OCI-LY3 (cell line): ENCODE data around the gene EIF4G3.
"Not testable (repeated sequence)": the region's sequence is repeated elsewhere in the genome, so short reads cannot be mapped to it uniquely, and the experiment has no call there.

ENCODE experiments used
- CTCF ChIP-seq: fragments of 200-600, 300-600 bp; sonication (generic); IDR thresholded peaks from 2 replicates; pipeline ENCODE4 v1.5.1; 2014; ENCODE audit warnings: antibody characterized with exemption, low read length, low read depth
- EZH2phosphoT487 ChIP-seq: fragments of 200-600 bp; shearing (Covaris generic); IDR thresholded peaks from 2 replicates; pipeline ENCODE4 v1.6.1; 2018; ENCODE audit warnings: antibody characterized with exemption, mixed run types, low read depth

DNA sequence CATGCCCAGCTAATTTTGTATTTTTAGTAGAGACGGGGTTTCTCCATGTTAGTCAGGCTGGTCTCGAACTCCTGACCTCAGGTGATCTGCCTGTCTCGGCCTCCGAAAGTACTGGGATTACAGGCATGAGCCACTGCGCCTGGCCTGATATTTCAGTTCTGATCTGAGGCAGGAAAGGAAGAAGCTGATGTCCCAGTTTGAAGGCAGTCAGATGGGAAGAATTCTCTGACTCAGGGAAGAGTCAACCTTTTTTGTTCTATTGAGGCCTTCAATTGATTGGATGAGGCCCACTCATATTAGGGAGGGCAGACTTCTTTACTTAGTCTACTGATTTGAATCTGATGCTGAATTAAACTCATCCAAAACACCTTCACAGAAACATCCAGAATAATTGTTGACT lies 24.5 kb upstream of the EIF4G3 start:
- TF ChIP-seq CTCF, EZH2phosphoT487: not testable (repeated sequence)
